Endothelial cell of umbilical vein (primary cell): ENCODE results near the gene MRTFA. TPM values are rescaled to one million over a fixed set of nuclear protein-coding genes. Genes with fewer than 3 reads are reported as not detected.

Source experiments
- BruUV-seq: library from RNA; stranded (reverse); fragments of 400-500 nt; replicated peaks from 2 replicates; lab custom pipeline; 2021; lab: Mats Ljungman, UMichigan
- CTCF ChIA-PET: fragments of 300-600, 350-600 bp; sonication (Branson Sonifier 250); formaldehyde crosslinking; loops from one replicate; lab custom pipeline; 2021; ENCODE audit warnings: antibody characterized with exemption, inconsistent platforms; lab: Charles Lee
- POLR2A ChIA-PET: fragments of 300-600, 350-600 bp; sonication (Branson Sonifier 250); formaldehyde crosslinking; loops from one replicate; lab custom pipeline; 2021; ENCODE audit warnings: antibody characterized with exemption, inconsistent platforms; lab: Charles Lee
- DNase-seq: peaks from one replicate; pipeline ENCODE4 v3.0.0-alpha.2; 2011; ENCODE audit warnings: low read depth, low spot score
- FAIRE-seq: peaks from 2 replicates; lab custom pipeline; 2011; peaks lifted over from hg19 to GRCh38; lab: Jason Lieb, UNC
- H2AFZ ChIP-seq: 2 replicates; pipeline ENCODE4 v1.6.0; 2012; ENCODE audit warnings: low read depth, low read length, control low read depth, inconsistent platforms
- H3K27ac ChIP-seq: 2 replicates; pipeline ENCODE4 v1.5.1; 2011; ENCODE audit warnings: low read depth, mild to moderate bottlenecking, control low read depth, low read length, moderate library complexity; ENCODE audit not compliant: insufficient read depth
- H3K27me3 ChIP-seq, 2 experiments: 2 replicates each; pipeline versions ENCODE4 v1.6.0 to v1.6.1; 2011; ENCODE audit warnings: low read length in 2 of 2, mixed read lengths in 1 of 2; ENCODE audit not compliant: control insufficient read depth in 2 of 2, insufficient read depth in 2 of 2
- H3K36me3 ChIP-seq, 2 experiments: 2 replicates in 1 of 2; 3 replicates in 1 of 2; pipeline ENCODE4 v1.5.1; 2011; ENCODE audit warnings: low read length in 2 of 2, mild to moderate bottlenecking in 1 of 2, moderate library complexity in 1 of 2; ENCODE audit not compliant: control insufficient read depth in 2 of 2, insufficient read depth in 2 of 2; ENCODE audit errors: extremely low read depth in 1 of 2
- H3K4me1 ChIP-seq: 3 replicates; pipeline ENCODE4 v1.5.1; 2011; ENCODE audit warnings: mild to moderate bottlenecking, low read length; ENCODE audit not compliant: control insufficient read depth, insufficient read depth; ENCODE audit errors: extremely low read depth
- H3K4me2 ChIP-seq: 2 replicates; pipeline ENCODE4 v1.6.1; 2011; ENCODE audit warnings: low read length, control low read depth, mixed read lengths; ENCODE audit not compliant: insufficient read depth
- H3K4me3 ChIP-seq, 3 experiments: fragments of 200-600 bp in 1 of 3; sonication (generic), shearing (Covaris generic) in 1 of 3; replicated peaks in 1 of 3; 2 replicates each; pipeline ENCODE4 v1.5.1; 2011 to 2016; ENCODE audit warnings: control low read depth in 3 of 3, low read length in 3 of 3, mild to moderate bottlenecking in 2 of 3, inconsistent platforms in 1 of 3, low read depth in 1 of 3, moderate library complexity in 1 of 3; ENCODE audit not compliant: insufficient read depth in 1 of 3
- H3K79me2 ChIP-seq: 2 replicates; pipeline ENCODE4 v1.6.0; 2012; ENCODE audit warnings: low read length, inconsistent platforms; ENCODE audit not compliant: control insufficient read depth, insufficient read depth
- H3K9ac ChIP-seq: replicated peaks from 2 replicates; pipeline ENCODE3; 2011; ENCODE audit warnings: low read length, control low read depth; ENCODE audit not compliant: insufficient read depth; ENCODE audit errors: extremely low read depth
- H3K9me1 ChIP-seq: replicated peaks from 3 replicates; pipeline ENCODE4 v1.6.0; 2011; ENCODE audit warnings: mild to moderate bottlenecking, low read length; ENCODE audit not compliant: control insufficient read depth, insufficient read depth; ENCODE audit errors: extremely low read depth
- H3K9me3 ChIP-seq: replicated peaks from 2 replicates; pipeline ENCODE4 v1.5.1; 2012; ENCODE audit warnings: low read length, inconsistent platforms; ENCODE audit not compliant: control insufficient read depth, insufficient read depth
- H4K20me1 ChIP-seq: replicated peaks from 2 replicates; pipeline ENCODE3; 2011; ENCODE audit warnings: mild to moderate bottlenecking, low read length; ENCODE audit not compliant: control insufficient read depth, insufficient read depth; ENCODE audit errors: extremely low read depth
- EZH2 ChIP-seq: IDR thresholded peaks from 2 replicates; pipeline ENCODE4 v1.6.1; 2012; ENCODE audit warnings: borderline replicate concordance, low read depth, mild to moderate bottlenecking, moderate library complexity, low read length, inconsistent platforms; ENCODE audit not compliant: severe bottlenecking
- FOS ChIP-seq: IDR thresholded peaks from 2 replicates; pipeline ENCODE4 v1.6.1; 2011; ENCODE audit warnings: mild to moderate bottlenecking, low read length, moderate library complexity, borderline replicate concordance; ENCODE audit not compliant: insufficient read depth
- GATA2 ChIP-seq: IDR thresholded peaks from 2 replicates; pipeline ENCODE4 v1.7.0; 2011; ENCODE audit warnings: low read depth, mild to moderate bottlenecking, moderate library complexity, mixed read lengths, low read length; ENCODE audit not compliant: insufficient read length, insufficient read depth
- JUN ChIP-seq: IDR thresholded peaks from 2 replicates; pipeline ENCODE4 v1.6.1; 2011; ENCODE audit warnings: borderline replicate concordance, low read depth; ENCODE audit not compliant: insufficient read length, insufficient read depth
- MYC ChIP-seq: IDR thresholded peaks from one replicate; pipeline ENCODE4 v1.6.1; 2011; ENCODE audit warnings: mild to moderate bottlenecking, low read depth, low read length
- POLR2A ChIP-seq: IDR thresholded peaks from 2 replicates; pipeline ENCODE4 v1.6.1; 2012; ENCODE audit warnings: low read depth, mild to moderate bottlenecking, control low read depth, low read length
- POLR2AphosphoS5 ChIP-seq: IDR thresholded peaks from 2 replicates; pipeline ENCODE4 v1.6.1; 2012; ENCODE audit warnings: low read depth, mild to moderate bottlenecking, control low read depth, low read length, moderate library complexity; ENCODE audit not compliant: insufficient read depth
- dilution Hi-C: fragments of 300-500 bp; cut with MboI; formaldehyde crosslinking; loops from one replicate; pipeline ENCODE4 v1.15.0; 2019; ENCODE audit warnings: low sequenced_read_pairs; ENCODE audit not compliant: extremely low pct_ligation_motif_present
- intact Hi-C: fragments of 100-400 bp; cut with micrococcal nuclease; formaldehyde crosslinking; loops from one replicate; pipeline ENCODE4 v1.10.0; 2022
- polyA plus RNA-seq, 4 experiments: library from polyadenylated mRNA; depleted of rRNA in 3 of 4; stranded (reverse) in 3 of 4; unstranded in 1 of 4; fragments of >200 nt; gene quantifications; 2 replicates each; pipeline versions ENCODE4 v1.2.1 to v1.2.3, GENCODE V29; 2011 to 2012; ENCODE audit warnings: missing spikeins in 1 of 4
- total RNA-seq: library from RNA; stranded (reverse); gene quantifications from 2 replicates; pipeline ENCODE4 v1.2.3, GENCODE V29; 2021
- TF ChIP-seq, protein P1 (sequence below), 2 donors: IDR thresholded peaks; 1 replicate in 1 of 2; 2 replicates in 1 of 2; pipeline ENCODE4 v1.5.1; 2011; ENCODE audit warnings: low read length in 2 of 2, mild to moderate bottlenecking in 2 of 2, moderate library complexity in 2 of 2, control low read depth in 1 of 2, inconsistent platforms in 1 of 2, low read depth in 1 of 2; ENCODE audit not compliant: insufficient read depth in 1 of 2; ENCODE audit errors: extremely low read depth in 1 of 2
- TF ChIP-seq, protein P2 (sequence below): IDR thresholded peaks from 2 replicates; pipeline ENCODE4 v1.6.1; 2011; ENCODE audit not compliant: insufficient read depth, insufficient read length

The MRTFA gene
- total and polyA plus RNA-seq, 2 donors (not counting 3 experiments of a cell fraction or from before 2014, with no cell fraction given): 13.6 to 44.1 TPM

DNA sequence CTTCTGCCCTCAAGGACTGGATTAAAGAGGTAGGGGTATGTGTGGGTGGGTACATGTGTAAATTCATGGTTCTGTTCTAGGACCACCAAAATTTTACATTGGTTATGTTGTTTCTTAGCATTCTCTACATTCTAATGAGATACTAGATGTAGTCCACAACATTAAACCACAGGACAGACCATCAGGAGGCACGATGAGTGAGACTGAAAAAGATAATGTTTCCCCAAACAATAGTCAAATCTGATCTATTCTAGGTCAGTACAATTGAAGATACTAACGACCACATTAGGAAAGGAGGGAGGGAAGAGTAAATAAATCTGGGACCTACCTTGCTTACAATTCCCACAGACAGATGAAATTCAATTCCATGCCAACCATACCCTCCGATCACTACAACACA is 42.2 kb downstream of the MRTFA start:
- Histone ChIP-seq H3K9ac (no peak overlapping the region), H3K4me1 (no peaks in the 10 kb centered on the region), H3K27me3 (no peaks in the 10 kb centered on the region), H3K9me3 (no peaks in the 10 kb centered on the region), H3K79me2 (peaks cover 51% of the 10 kb centered on the region), H3K4me3 (no peak overlapping the region), H3K9me1 (no peaks in the 10 kb centered on the region), H3K4me2 (no peak overlapping the region), H4K20me1 (peaks cover 4% of the 10 kb centered on the region), H3K27ac (no peak overlapping the region), H3K36me3 (no peaks in the 10 kb centered on the region), H2AFZ (no peak overlapping the region)
- intact Hi-C loops (no loop called here), dilution Hi-C loops (no loop called here)
- no peak for DNase-seq
- ChIA-PET POLR2A (no interaction called here), CTCF (interaction anchor here (0.8 kb wide), 1 partner anchor 11 kb away, joined by 3 read pairs; no protein-coding TSS in a partner anchor)
- TF ChIP-seq EZH2: no peak
- TF ChIP-seq POLR2AphosphoS5: no peak
- no peak for TF ChIP-seq FOS
- no peak for TF ChIP-seq GATA2
- no peak for TF ChIP-seq POLR2A
- no peak for TF ChIP-seq MYC
- TF ChIP-seq, protein P1, sequence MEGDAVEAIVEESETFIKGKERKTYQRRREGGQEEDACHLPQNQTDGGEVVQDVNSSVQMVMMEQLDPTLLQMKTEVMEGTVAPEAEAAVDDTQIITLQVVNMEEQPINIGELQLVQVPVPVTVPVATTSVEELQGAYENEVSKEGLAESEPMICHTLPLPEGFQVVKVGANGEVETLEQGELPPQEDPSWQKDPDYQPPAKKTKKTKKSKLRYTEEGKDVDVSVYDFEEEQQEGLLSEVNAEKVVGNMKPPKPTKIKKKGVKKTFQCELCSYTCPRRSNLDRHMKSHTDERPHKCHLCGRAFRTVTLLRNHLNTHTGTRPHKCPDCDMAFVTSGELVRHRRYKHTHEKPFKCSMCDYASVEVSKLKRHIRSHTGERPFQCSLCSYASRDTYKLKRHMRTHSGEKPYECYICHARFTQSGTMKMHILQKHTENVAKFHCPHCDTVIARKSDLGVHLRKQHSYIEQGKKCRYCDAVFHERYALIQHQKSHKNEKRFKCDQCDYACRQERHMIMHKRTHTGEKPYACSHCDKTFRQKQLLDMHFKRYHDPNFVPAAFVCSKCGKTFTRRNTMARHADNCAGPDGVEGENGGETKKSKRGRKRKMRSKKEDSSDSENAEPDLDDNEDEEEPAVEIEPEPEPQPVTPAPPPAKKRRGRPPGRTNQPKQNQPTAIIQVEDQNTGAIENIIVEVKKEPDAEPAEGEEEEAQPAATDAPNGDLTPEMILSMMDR (IDR thresholded peaks at IDR 0.05; ENCODE audit: extremely low read depth in 1 of 2, insufficient read depth in 1 of 2, low read depth in 1 of 2, low read length in 2 of 2): no peak
- TF ChIP-seq, protein P2, sequence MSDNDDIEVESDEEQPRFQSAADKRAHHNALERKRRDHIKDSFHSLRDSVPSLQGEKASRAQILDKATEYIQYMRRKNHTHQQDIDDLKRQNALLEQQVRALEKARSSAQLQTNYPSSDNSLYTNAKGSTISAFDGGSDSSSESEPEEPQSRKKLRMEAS: no peak
- TF ChIP-seq JUN: no peak
- no peak for FAIRE-seq
- BruUV-seq: no TSS peak
